GM21367 (cell line): Measurements from ENCODE around the gene SLC7A4.

Source experiments
- ATAC-seq: cut with Tn5 transposase; IDR thresholded peaks from one replicate; pipeline ENCODE4 v1.9.1; 2021; ENCODE audit not compliant: unreplicated experiment

The SLC7A4 gene

DNA sequence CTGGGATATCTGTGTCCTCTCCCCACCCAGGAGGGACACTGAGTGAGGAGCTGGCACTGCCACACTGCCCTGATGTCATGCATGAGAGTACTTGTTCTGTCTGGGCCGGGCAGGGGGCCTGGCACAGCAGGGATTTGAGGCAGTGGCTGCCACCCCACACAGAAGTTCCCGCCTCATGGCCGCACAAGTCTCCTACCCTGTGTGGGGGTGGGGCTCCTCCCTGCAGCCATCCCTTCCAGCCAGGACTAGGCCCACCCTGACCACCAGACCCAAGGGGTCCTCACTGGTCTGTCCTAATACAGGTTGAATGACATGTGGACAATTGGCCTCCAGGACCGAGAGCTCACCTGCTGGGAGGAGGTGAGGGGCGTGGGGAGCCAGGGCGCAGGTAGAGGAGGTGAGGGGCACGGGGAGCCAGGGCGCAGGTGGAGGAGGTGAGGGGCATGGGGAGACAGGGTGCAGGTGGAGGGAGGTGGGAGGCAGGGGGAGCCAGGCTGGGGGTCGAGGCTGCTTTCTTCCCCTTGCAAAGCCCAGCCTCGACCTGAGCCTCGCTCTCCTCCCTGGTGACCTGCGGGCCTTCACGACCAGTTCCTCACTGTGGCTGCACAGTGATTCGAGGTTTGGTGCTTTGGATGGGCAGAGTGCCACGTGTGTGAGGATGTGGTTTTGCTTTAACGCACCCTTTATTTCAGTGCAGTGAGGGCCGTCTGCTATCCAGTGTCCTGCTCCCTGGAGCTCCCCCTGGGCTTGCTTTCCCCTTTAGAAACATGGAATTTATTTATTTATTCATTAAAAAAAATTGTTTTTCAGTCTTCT, 42.8 kb downstream of the SLC7A4 start:
- no peak for ATAC-seq

DNA sequence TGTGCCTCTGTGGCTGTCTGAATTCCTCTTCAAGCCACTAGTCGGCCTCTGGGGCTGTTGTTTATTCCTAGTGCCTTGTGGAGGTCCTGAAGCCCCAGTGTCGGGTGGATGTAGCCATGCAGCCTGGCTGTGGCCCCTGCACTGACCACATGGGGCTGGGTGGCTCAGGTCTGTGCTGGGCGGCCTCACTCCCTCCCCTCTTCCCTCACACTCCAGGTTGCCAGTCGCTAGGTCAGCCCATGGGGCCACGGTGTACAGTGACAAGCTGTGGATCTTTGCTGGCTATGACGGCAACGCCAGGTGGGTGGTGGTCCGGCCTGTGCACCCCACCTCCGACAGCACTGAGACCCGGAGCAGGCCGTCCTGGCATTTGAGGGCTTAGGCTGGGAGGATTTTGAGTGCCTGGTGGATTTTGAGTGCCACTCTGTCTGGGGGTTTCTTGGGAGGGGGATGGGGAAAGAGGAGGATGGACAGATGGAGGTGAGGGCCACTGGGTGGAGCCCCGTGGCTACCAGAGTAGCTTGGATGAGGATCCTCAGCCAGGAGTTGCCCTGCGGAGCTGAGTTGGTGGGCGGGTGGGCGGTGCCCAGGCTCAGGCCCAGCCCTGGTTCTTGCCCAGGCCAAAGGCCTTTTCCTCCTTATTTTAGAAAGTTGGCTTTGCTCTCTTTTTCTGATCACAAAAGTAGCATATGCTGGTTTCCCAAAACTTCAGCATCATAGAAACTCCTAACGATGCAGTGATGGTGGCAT, 43.6 kb downstream of the SLC7A4 start:
- ATAC-seq: no peak

- ATAC-seq: no peak
These were observed 45.0 kb downstream of the SLC7A4 start for GRCh38 chr22:20987375-20987774.

DNA sequence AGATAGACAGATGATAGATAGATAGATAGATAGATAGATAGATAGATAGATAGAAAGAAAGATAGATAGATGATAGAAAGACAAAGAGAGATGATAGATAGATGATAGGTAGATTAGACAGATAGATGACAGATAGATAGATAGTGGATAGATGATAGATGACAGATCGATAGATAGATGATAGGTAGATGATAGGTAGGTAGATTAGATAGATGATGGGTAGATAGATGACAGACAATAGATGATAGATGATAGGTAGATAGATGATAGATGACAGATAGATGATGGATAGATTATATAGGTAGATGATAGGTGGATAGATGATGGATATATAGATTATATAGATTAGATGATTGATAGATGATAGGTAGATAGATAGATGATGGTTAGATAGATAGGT, 46.0 kb downstream of the SLC7A4 start:
- ATAC-seq: no peak

GRCh38 chr22:20985720-20986119, 46.6 kb downstream of the SLC7A4 start:
- no peak for ATAC-seq

DNA sequence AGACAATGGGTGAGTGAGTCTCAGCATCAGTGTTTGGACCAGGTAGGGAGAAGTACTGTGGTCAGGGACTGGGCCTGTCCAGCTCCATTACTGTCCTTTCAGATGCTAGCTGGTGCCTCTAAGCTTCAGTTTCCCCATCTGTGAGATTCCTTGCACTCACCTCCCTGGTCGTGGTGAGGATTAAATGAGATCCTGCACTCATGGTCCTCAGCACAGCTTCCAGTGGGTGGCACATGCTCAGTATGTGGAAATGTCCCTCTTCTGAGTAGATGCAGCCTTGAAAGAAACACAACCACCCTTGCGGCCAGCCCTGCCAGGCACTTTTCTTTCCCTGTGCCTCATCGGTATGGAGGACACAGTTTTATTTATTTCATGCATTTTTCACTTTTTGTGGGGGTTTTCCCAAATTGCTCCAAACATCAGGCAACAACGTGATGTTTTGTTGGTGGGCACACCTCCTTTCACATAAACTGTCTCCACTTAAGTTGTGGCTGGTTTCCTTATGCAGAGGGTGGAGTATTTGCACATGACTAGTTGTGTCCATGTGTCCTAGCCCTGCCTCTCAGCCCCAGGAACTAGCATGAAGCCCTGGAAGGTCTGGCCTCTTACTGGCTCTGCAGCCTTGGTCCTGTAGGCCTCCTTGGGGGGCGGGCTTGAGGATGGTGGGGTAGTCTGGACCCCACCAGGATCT, 49.1 kb downstream of the SLC7A4 start:
- no peak for ATAC-seq

- peak; percentile 8 for ATAC-seq
These were observed 49.8 kb downstream of the SLC7A4 start for GRCh38 chr22:20982563-20982882.

DNA sequence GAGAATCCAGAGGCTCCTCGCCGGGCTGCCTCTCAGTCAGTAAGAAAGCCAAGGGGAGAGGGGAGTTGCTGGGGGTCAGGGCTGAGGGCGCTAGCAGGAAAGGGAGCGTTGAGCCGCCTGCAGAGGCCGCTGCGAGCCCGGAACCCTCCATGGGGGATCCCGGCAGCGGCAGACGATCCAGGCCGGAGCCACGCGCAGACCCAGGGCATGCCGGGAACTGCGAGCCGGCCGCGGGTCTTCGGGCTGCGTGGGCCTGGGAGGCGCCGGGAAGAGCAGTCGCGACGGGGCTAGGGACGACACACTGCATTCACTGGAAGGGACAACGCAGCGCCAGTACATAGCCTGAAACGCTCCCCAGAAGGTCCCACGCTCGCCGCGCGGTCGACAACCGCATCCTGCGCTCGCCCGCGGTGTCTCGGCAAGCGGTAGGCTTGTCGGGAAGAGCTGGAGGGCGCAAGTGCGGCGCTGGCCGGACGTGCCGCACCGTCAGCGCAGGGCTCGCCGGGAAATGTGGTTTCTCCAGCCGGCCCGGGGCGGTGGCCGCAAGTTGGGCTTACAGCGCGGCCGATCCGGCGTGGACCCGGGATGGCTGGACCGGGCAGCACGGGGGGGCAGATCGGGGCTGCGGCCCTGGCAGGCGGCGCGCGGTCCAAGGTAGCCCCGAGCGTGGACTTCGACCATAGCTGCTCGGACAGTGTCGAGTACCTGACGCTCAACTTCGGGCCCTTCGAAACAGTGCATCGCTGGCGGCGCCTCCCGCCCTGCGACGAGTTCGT, 50.4 kb downstream of the SLC7A4 start, which contains the start of gene LZTR1:
TSS of gene LZTR1 (plus strand) at position 511 of the 776 bp plus-strand sequence. CDS start at position 586, 75 bp downstream.
- peak; percentile 59 for ATAC-seq

- ATAC-seq: no peak
These were observed 51.2 kb downstream of the SLC7A4 start for GRCh38 chr22:20980938-20981722.

GRCh38 chr22:20980523-20980922, 51.8 kb downstream of the SLC7A4 start:
- no peak for ATAC-seq

DNA sequence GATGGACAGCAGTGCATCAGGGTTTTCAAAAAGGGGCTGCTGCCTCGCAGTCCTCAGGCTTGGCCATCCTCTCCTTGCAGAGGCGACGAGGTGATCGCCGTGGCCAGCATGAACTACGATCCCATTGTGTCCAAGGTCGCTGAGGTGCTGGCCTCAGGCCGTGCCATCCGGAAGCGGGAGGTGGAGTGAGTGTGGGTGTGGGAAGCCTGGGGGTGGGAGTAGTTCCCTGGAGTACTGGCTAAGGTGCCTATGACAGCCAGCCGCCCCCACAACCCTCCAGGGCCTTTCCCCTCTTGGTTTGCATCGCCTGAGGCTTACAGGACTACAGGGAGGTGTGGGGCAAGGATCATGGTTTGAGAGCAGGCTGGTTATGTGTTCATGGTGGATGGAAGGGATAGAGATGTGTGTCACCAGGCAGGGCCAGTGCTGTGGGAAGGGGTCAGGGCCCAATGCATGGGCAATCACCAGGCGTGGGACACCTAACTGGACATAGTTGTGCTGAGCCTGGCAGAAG, 52.4 kb downstream of the SLC7A4 start:
- ATAC-seq: no peak

DNA sequence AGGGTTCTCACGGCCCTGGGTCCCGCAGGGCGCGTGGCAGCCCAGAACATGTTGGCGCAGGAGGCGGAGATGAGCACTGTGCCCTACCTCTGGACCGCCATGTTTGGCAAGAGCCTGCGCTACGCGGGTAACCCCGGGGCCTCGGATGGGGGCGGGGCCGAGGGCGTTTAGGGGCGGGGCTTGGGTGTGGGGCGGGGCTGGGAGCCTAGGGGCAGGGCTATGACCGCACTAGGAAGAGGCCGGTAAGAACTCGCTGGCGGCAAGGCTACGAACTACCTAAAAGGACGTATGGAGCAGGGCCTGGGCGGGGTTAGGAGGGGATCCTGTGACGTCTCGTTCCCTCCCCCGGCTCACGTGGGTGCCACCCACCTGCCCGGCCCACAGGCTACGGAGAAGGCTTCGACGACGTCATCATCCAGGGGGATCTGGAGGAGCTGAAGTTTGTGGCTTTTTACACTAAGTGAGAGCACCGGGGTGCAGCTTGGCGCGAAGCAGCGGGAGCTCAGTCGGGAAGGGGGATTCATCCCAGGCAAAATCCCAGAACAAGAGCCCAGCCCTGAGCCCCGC, 53.0 kb downstream of the SLC7A4 start:
- ATAC-seq: no peak
